GM23248 (cell line): Measurements from ENCODE around the gene POM121C.
"Not testable (repeated sequence)": the region's sequence is repeated elsewhere in the genome, so short reads cannot be mapped to it uniquely, and the experiment has no call there.

Experiments used
- EZH2 ChIP-seq: fragments of 200-600 bp; sonication (generic); IDR thresholded peaks from 2 replicates; pipeline ENCODE4 v1.6.1; 2018; ENCODE audit warnings: antibody characterized with exemption, mild to moderate bottlenecking; ENCODE audit not compliant: insufficient read depth, poor library complexity, severe bottlenecking
- EZH2phosphoT487 ChIP-seq: fragments of 200-600 bp; sonication (generic); IDR thresholded peaks from 2 replicates; pipeline ENCODE4 v1.6.1; 2018; ENCODE audit warnings: antibody characterized with exemption, moderate library complexity, mild to moderate bottlenecking, low read depth; ENCODE audit not compliant: insufficient read depth

GRCh38 chr7:75418292-75418858, 67.7 kb downstream of the POM121C start:
- TF ChIP-seq EZH2phosphoT487, EZH2: not testable (repeated sequence)
